GM12878 (cell line): ENCODE results near the gene FAM161B. TPM values are rescaled to one million over a fixed set of nuclear protein-coding genes. Genes with fewer than 3 reads are reported as not detected.

Source experiments
- ASH2L ChIP-seq: fragments of 300-600, 200-600 bp; sonication (generic); IDR thresholded peaks from 2 replicates; pipeline ENCODE4 v1.6.1; 2017; ENCODE audit warnings: low read depth, mild to moderate bottlenecking, borderline replicate concordance
- ATF7 ChIP-seq: fragments of 450-650 bp; IDR thresholded peaks from 2 replicates; pipeline ENCODE4 v1.6.1; 2016; ENCODE audit warnings: low read depth, mild to moderate bottlenecking
- BCL11A ChIP-seq: IDR thresholded peaks from 2 replicates; pipeline ENCODE4 v1.6.1; 2011; ENCODE audit warnings: low read depth, low read length
- CHD1 ChIP-seq: IDR thresholded peaks from 2 replicates; pipeline ENCODE4 v1.6.1; 2012; ENCODE audit warnings: low read depth, low read length, improper control_type of control experiment
- CREB1 ChIP-seq: IDR thresholded peaks from 2 replicates; pipeline ENCODE4 v1.6.1; 2012; ENCODE audit warnings: low read depth, mild to moderate bottlenecking, inconsistent platforms
- DPF2 ChIP-seq: fragments of 450-650 bp; IDR thresholded peaks from 2 replicates; pipeline ENCODE4 v1.6.1; 2017; ENCODE audit warnings: mild to moderate bottlenecking
- EZH2 ChIP-seq: IDR thresholded peaks from 2 replicates; pipeline ENCODE4 v1.6.1; 2012; ENCODE audit warnings: low read depth, mild to moderate bottlenecking, control low read depth, inconsistent platforms, low read length, borderline replicate concordance; ENCODE audit not compliant: control insufficient read depth
- GATAD2B ChIP-seq: fragments of 450-650 bp; conservative IDR thresholded peaks from 2 replicates; pipeline ENCODE4 v1.6.1; 2017; ENCODE audit warnings: low read depth, mild to moderate bottlenecking, moderate library complexity
- IKZF2 ChIP-seq, 2 experiments: fragments of 450-650 bp; IDR thresholded peaks; 2 replicates each; pipeline ENCODE4 v1.6.1; 2017; ENCODE audit warnings: mild to moderate bottlenecking in 2 of 2, moderate library complexity in 2 of 2
- KAT2A ChIP-seq: conservative IDR thresholded peaks from 2 replicates; pipeline ENCODE4 v1.6.1; 2011; ENCODE audit warnings: low read depth, low read length; ENCODE audit not compliant: control insufficient read depth
- PAX5 ChIP-seq: IDR thresholded peaks from 2 replicates; pipeline ENCODE4 v1.6.1; 2011; ENCODE audit warnings: low read depth, low read length, borderline replicate concordance
- POLR2AphosphoS5 ChIP-seq: IDR thresholded peaks from 2 replicates; pipeline ENCODE4 v1.6.1; 2011; ENCODE audit warnings: mild to moderate bottlenecking, low read length, inconsistent platforms
- SMC3 ChIP-seq: IDR thresholded peaks from 2 replicates; pipeline ENCODE4 v1.6.1; 2011; ENCODE audit warnings: low read length, improper control_type of control experiment, borderline replicate concordance
- polyA plus RNA-seq, 11 experiments: library from polyadenylated mRNA; depleted of rRNA in 4 of 11; unstranded in 6 of 11; stranded (reverse) in 5 of 11; fragments of >200 nt; fragmentation: Nextera tagmentation in 4 of 11; fragmentation: Illumina TruSeq in 1 of 11; extraction: Ambion mirVana in 4 of 11; extraction: Trizol in 1 of 11; gene quantifications; 1 replicate in 1 of 11; 2 replicates in 10 of 11; pipeline versions ENCODE4 v1.2.1 to v1.2.3, GENCODE V29; 2011 to 2016; ENCODE audit warnings: inconsistent platforms in 2 of 11, missing spikeins in 2 of 11, low read depth in 1 of 11
- total RNA-seq, 4 experiments: library from RNA; depleted of rRNA in 3 of 4; stranded (reverse); fragments of >200 nt in 3 of 4; fragmentation: Illumina TruSeq in 1 of 4; extraction: Trizol in 1 of 4; gene quantifications; 2 replicates each; pipeline versions ENCODE4 v1.2.1 to v1.2.3, GENCODE V29; 2013 to 2021
- TF ChIP-seq, protein P1 (sequence below): fragments of 450-650 bp; formaldehyde crosslinking; IDR thresholded peaks from 2 replicates; pipeline ENCODE4 v1.5.0; 2022; ENCODE audit warnings: mild to moderate bottlenecking, missing genetic modification characterization
- TF ChIP-seq, protein P2 (sequence below): fragments of 450-650 bp; IDR thresholded peaks from 2 replicates; pipeline ENCODE4 v1.6.1; 2017; ENCODE audit warnings: borderline replicate concordance
- TF ChIP-seq, protein P3 (sequence below): fragments of 450-650 bp; IDR thresholded peaks from 2 replicates; pipeline ENCODE4 v1.6.1; 2016; ENCODE audit warnings: mild to moderate bottlenecking
- TF ChIP-seq, protein P4 (sequence below), 3 experiments: IDR thresholded peaks in 2 of 3; conservative IDR thresholded peaks in 1 of 3; 2 replicates each; pipeline ENCODE4 v1.5.1; 2011; ENCODE audit warnings: low read depth in 3 of 3, low read length in 3 of 3, mild to moderate bottlenecking in 3 of 3, control low read depth in 2 of 3, moderate library complexity in 2 of 3, inconsistent platforms in 1 of 3, mixed read lengths in 1 of 3; ENCODE audit not compliant: control insufficient read depth in 2 of 3, insufficient read depth in 1 of 3; ENCODE audit errors: extremely low read depth in 1 of 3
- TF ChIP-seq, protein P5 (sequence below): fragments of 450-650 bp; IDR thresholded peaks from 2 replicates; pipeline ENCODE4 v1.6.1; 2018; ENCODE audit warnings: mild to moderate bottlenecking, low read depth, moderate library complexity; ENCODE audit not compliant: partially characterized antibody

The FAM161B gene
- total and polyA plus RNA-seq, 10 of the 15 experiments (the other 5 are each of a cell fraction or from before 2014, with no cell fraction given) = 0.33 to 1.2 (median 0.86) TPM

DNA sequence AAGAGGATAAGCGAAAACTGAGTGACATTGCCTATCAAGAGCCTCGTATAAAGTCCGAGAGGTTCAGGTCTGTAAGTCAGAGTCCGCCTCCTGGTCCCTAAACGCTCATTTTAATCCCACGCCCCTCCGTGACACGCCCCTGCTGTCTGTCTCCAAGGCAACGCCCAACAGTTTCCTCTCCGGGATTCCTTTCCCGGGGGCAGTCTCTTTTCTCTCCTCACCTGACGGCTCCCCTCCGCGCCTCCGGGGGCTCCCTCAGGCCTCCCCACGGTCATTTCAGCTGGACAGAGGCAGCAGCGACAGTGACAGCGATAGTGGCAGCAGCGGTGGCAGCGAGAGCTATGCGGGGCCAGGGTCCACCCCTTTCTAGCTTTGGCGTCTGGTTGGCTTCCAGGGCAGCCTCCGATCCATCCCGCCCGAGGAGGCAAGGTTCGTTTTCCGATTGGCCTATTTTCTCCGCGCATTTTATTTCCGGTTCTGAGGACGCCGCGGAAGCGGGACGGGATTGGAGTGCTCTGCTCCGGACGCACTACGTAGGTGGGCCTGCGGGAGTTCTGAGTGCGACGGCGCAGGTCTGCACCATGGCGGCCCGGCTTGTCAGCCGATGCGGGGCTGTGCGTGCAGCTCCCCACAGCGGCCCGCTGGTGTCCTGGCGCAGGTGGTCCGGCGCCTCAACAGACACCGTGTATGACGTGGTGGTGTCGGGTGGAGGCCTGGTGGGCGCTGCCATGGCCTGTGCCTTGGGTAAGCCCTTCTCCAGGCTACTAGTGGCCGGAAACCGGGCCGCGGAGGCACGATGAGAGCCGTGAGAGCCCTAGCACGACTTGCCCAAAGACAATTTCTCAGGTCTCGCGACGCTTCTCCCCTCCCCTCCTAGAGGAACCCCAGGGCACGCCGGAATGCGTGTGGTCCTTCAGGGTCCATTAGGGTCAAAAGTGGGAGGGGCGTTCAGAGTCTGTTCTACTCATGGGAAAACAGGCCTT is at the start of gene FAM161B, which contains the start of gene COQ6 (continued):
- TF ChIP-seq, protein P1, sequence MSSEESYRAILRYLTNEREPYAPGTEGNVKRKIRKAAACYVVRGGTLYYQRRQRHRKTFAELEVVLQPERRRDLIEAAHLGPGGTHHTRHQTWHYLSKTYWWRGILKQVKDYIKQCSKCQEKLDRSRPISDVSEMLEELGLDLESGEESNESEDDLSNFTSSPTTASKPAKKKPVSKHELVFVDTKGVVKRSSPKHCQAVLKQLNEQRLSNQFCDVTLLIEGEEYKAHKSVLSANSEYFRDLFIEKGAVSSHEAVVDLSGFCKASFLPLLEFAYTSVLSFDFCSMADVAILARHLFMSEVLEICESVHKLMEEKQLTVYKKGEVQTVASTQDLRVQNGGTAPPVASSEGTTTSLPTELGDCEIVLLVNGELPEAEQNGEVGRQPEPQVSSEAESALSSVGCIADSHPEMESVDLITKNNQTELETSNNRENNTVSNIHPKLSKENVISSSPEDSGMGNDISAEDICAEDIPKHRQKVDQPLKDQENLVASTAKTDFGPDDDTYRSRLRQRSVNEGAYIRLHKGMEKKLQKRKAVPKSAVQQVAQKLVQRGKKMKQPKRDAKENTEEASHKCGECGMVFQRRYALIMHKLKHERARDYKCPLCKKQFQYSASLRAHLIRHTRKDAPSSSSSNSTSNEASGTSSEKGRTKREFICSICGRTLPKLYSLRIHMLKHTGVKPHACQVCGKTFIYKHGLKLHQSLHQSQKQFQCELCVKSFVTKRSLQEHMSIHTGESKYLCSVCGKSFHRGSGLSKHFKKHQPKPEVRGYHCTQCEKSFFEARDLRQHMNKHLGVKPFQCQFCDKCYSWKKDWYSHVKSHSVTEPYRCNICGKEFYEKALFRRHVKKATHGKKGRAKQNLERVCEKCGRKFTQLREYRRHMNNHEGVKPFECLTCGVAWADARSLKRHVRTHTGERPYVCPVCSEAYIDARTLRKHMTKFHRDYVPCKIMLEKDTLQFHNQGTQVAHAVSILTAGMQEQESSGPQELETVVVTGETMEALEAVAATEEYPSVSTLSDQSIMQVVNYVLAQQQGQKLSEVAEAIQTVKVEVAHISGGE = no peak
- TF ChIP-seq ASH2L (peak; percentile 48; the same call in 1 of the 2 replicates), CREB1 (peak; percentile 90), POLR2AphosphoS5 (peak; percentile 95), DPF2 (no peak; the same call in none of the 2 replicates), SMC3 (no peak), BCL11A (no peak), EZH2 (no peak), IKZF2 (IDR thresholded peaks at IDR 0.05) (peak; percentile 27 to 33; a peak in 2 of 4 replicates), GATAD2B (peak; percentile 75), PAX5 (no peak), ATF7 (peak; percentile 61), CHD1 (no peak), KAT2A (no peak)
- TF ChIP-seq, protein P2, sequence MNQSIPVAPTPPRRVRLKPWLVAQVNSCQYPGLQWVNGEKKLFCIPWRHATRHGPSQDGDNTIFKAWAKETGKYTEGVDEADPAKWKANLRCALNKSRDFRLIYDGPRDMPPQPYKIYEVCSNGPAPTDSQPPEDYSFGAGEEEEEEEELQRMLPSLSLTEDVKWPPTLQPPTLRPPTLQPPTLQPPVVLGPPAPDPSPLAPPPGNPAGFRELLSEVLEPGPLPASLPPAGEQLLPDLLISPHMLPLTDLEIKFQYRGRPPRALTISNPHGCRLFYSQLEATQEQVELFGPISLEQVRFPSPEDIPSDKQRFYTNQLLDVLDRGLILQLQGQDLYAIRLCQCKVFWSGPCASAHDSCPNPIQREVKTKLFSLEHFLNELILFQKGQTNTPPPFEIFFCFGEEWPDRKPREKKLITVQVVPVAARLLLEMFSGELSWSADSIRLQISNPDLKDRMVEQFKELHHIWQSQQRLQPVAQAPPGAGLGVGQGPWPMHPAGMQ = no peak
- TF ChIP-seq, protein P3, sequence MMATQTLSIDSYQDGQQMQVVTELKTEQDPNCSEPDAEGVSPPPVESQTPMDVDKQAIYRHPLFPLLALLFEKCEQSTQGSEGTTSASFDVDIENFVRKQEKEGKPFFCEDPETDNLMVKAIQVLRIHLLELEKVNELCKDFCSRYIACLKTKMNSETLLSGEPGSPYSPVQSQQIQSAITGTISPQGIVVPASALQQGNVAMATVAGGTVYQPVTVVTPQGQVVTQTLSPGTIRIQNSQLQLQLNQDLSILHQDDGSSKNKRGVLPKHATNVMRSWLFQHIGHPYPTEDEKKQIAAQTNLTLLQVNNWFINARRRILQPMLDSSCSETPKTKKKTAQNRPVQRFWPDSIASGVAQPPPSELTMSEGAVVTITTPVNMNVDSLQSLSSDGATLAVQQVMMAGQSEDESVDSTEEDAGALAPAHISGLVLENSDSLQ = peak; percentile 61
- TF ChIP-seq, protein P4, sequence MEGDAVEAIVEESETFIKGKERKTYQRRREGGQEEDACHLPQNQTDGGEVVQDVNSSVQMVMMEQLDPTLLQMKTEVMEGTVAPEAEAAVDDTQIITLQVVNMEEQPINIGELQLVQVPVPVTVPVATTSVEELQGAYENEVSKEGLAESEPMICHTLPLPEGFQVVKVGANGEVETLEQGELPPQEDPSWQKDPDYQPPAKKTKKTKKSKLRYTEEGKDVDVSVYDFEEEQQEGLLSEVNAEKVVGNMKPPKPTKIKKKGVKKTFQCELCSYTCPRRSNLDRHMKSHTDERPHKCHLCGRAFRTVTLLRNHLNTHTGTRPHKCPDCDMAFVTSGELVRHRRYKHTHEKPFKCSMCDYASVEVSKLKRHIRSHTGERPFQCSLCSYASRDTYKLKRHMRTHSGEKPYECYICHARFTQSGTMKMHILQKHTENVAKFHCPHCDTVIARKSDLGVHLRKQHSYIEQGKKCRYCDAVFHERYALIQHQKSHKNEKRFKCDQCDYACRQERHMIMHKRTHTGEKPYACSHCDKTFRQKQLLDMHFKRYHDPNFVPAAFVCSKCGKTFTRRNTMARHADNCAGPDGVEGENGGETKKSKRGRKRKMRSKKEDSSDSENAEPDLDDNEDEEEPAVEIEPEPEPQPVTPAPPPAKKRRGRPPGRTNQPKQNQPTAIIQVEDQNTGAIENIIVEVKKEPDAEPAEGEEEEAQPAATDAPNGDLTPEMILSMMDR (IDR thresholded peaks at IDR 0.05 in 2 of 3, conservative IDR thresholded peaks at IDR 0.05 in 1 of 3; ENCODE audit: control insufficient read depth in 2 of 3, extremely low read depth in 1 of 3, insufficient read depth in 1 of 3, low read depth in 3 of 3, low read length in 3 of 3) = peak; percentile 13 to 43 (median 28); a peak in 3 of 6 replicates
- TF ChIP-seq, protein P5, sequence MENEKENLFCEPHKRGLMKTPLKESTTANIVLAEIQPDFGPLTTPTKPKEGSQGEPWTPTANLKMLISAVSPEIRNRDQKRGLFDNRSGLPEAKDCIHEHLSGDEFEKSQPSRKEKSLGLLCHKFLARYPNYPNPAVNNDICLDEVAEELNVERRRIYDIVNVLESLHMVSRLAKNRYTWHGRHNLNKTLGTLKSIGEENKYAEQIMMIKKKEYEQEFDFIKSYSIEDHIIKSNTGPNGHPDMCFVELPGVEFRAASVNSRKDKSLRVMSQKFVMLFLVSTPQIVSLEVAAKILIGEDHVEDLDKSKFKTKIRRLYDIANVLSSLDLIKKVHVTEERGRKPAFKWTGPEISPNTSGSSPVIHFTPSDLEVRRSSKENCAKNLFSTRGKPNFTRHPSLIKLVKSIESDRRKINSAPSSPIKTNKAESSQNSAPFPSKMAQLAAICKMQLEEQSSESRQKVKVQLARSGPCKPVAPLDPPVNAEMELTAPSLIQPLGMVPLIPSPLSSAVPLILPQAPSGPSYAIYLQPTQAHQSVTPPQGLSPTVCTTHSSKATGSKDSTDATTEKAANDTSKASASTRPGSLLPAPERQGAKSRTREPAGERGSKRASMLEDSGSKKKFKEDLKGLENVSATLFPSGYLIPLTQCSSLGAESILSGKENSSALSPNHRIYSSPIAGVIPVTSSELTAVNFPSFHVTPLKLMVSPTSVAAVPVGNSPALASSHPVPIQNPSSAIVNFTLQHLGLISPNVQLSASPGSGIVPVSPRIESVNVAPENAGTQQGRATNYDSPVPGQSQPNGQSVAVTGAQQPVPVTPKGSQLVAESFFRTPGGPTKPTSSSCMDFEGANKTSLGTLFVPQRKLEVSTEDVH = no peak
